Measurements from ENCODE around the gene LONP1.

LONP1 gene

GRCh38 chr19:5680084-5680436, 39.9 kb downstream of the LONP1 start:
- TF ChIP-seq ARNT (IDR thresholded peaks at IDR 0.05) (no peak), ELF4 (IDR thresholded peaks at IDR 0.05) (no peak), TARDBP (IDR thresholded peaks at IDR 0.05) (no peak; the same call in 1 of the 2 replicates), L3MBTL2 (conservative IDR thresholded peaks at IDR 0.05) (peak; percentile 32; the same call in 1 of the 2 replicates)
- no peak for DNase-seq (ENCODE audit: extremely low spot score)
- ChIA-PET CTCF (no interaction called here), POLR2A (interaction anchor here (1.0 to 1.4 kb wide), 2 partner anchors 10 to 12 kb away, joined by 3 to 5 read pairs; partner anchors contain the start of gene RPL36)

- POLR2A ChIA-PET = interaction anchor here (1.0 to 1.4 kb wide), 2 partner anchors 10 to 12 kb away, joined by 3 to 5 read pairs; partner anchors contain the start of gene RPL36
- CTCF ChIA-PET = no interaction called here
- TF ChIP-seq FOXK2 (IDR thresholded peaks at IDR 0.05) (no peak), SP1 (IDR thresholded peaks at IDR 0.05) (no peak), ZNF384 (IDR thresholded peaks at IDR 0.05) (no peak), SUZ12 (IDR thresholded peaks at IDR 0.05) (no peak), CTBP1 (IDR thresholded peaks at IDR 0.05; ENCODE audit: borderline replicate concordance) (no peak), NFRKB (IDR thresholded peaks at IDR 0.05) (no peak), TARDBP (IDR thresholded peaks at IDR 0.05) (no peak), L3MBTL2 (conservative IDR thresholded peaks at IDR 0.05) (no peak), ARNT (IDR thresholded peaks at IDR 0.05) (no peak), ELF4 (IDR thresholded peaks at IDR 0.05) (no peak), HDGF (IDR thresholded peaks at IDR 0.05; ENCODE audit: borderline replicate concordance) (no peak), FOXM1 (IDR thresholded peaks at IDR 0.05; ENCODE audit: borderline replicate concordance) (no peak), PKNOX1 (IDR thresholded peaks at IDR 0.05) (no peak), LEF1 (IDR thresholded peaks at IDR 0.05; ENCODE audit: borderline replicate concordance) (no peak), FOXA1 (IDR thresholded peaks at IDR 0.05) (no peak), BHLHE40 (IDR thresholded peaks at IDR 0.05; ENCODE audit: borderline replicate concordance) (no peak)
- DNase-seq (ENCODE audit: extremely low spot score) = no peak
Observed at GRCh38 chr19:5679289-5680083, 40.5 kb downstream of the LONP1 start.

- ChIA-PET POLR2A (no interaction called here), CTCF (no interaction called here)
- no peak for DNase-seq (ENCODE audit: extremely low spot score)
- TF ChIP-seq FOXM1 (IDR thresholded peaks at IDR 0.05; ENCODE audit: borderline replicate concordance) (no peak), ZNF384 (IDR thresholded peaks at IDR 0.05) (no peak)
Observed at GRCh38 chr19:5678071-5678718, 41.8 kb downstream of the LONP1 start.

GRCh38 chr19:5677580-5677979, 42.4 kb downstream of the LONP1 start:
- CTCF ChIA-PET = no interaction called here
- no peak for DNase-seq (ENCODE audit: extremely low spot score)
- POLR2A ChIA-PET = interaction anchor here (2.7 kb wide), 1 partner anchor 9 kb away, joined by 8 read pairs; no protein-coding TSS in a partner anchor
- TF ChIP-seq HDGF (IDR thresholded peaks at IDR 0.05; ENCODE audit: borderline replicate concordance) (no peak), SUZ12 (IDR thresholded peaks at IDR 0.05) (no peak), ARNT (IDR thresholded peaks at IDR 0.05) (no peak), BHLHE40 (IDR thresholded peaks at IDR 0.05; ENCODE audit: borderline replicate concordance) (no peak)

GRCh38 chr19:5677136-5677535, 42.8 kb downstream of the LONP1 start:
- DNase-seq (ENCODE audit: extremely low spot score) = no peak
- POLR2A ChIA-PET = interaction anchor here (1.0 to 2.7 kb wide), 4 partner anchors 10 to 54 kb away, joined by 3 to 8 read pairs (median 4); partner anchors contain the start of genes RPL36, SAFB and SAFB2
- CTCF ChIA-PET = no interaction called here

GRCh38 chr19:5676772-5677105, 43.2 kb downstream of the LONP1 start:
- DNase-seq (ENCODE audit: extremely low spot score) = no peak
- no peak for TF ChIP-seq L3MBTL2 (conservative IDR thresholded peaks at IDR 0.05)
- TF ChIP-seq SP1 (IDR thresholded peaks at IDR 0.05) = no peak
- no peak for TF ChIP-seq LEF1 (IDR thresholded peaks at IDR 0.05; ENCODE audit: borderline replicate concordance)
- no peak for TF ChIP-seq HDGF (IDR thresholded peaks at IDR 0.05; ENCODE audit: borderline replicate concordance)
- TF ChIP-seq NFRKB (IDR thresholded peaks at IDR 0.05) = no peak
- TF ChIP-seq FOXK2 (IDR thresholded peaks at IDR 0.05) = no peak
- TF ChIP-seq ZNF384 (IDR thresholded peaks at IDR 0.05) = no peak
- no peak for TF ChIP-seq FOXM1 (IDR thresholded peaks at IDR 0.05; ENCODE audit: borderline replicate concordance)
- no peak for TF ChIP-seq ARNT (IDR thresholded peaks at IDR 0.05)
- TF ChIP-seq CTBP1 (IDR thresholded peaks at IDR 0.05; ENCODE audit: borderline replicate concordance) = no peak
- no peak for TF ChIP-seq BHLHE40 (IDR thresholded peaks at IDR 0.05; ENCODE audit: borderline replicate concordance)
- no peak for TF ChIP-seq SUZ12 (IDR thresholded peaks at IDR 0.05)
- no peak for TF ChIP-seq FOXA1 (IDR thresholded peaks at IDR 0.05)
- TF ChIP-seq TARDBP (IDR thresholded peaks at IDR 0.05) = no peak
- ChIA-PET CTCF (no interaction called here), POLR2A (interaction anchor here (1.0 to 2.7 kb wide), 4 partner anchors 10 to 54 kb away, joined by 3 to 8 read pairs (median 4); partner anchors contain the start of genes RPL36, SAFB and SAFB2)

More at GRCh38 chr19:5677136-5677535, 42.8 kb downstream of the LONP1 start:
- TF ChIP-seq FOXM1 (IDR thresholded peaks at IDR 0.05; ENCODE audit: borderline replicate concordance) = no peak
- TF ChIP-seq BHLHE40 (IDR thresholded peaks at IDR 0.05; ENCODE audit: borderline replicate concordance) = no peak
- TF ChIP-seq FOXA1 (IDR thresholded peaks at IDR 0.05) = no peak
- no peak for TF ChIP-seq L3MBTL2 (conservative IDR thresholded peaks at IDR 0.05)

- POLR2A ChIA-PET = interaction anchor here (1.0 to 2.7 kb wide), 4 partner anchors 10 to 53 kb away, joined by 3 to 8 read pairs (median 4); partner anchors contain the start of genes RPL36, SAFB and SAFB2
- TF ChIP-seq HDGF (IDR thresholded peaks at IDR 0.05; ENCODE audit: borderline replicate concordance) (no peak), ZNF384 (IDR thresholded peaks at IDR 0.05) (no peak), TARDBP (IDR thresholded peaks at IDR 0.05) (no peak), ELF4 (IDR thresholded peaks at IDR 0.05) (no peak), FOXA1 (IDR thresholded peaks at IDR 0.05) (no peak), SP1 (IDR thresholded peaks at IDR 0.05) (no peak), LEF1 (IDR thresholded peaks at IDR 0.05; ENCODE audit: borderline replicate concordance) (no peak), NFRKB (IDR thresholded peaks at IDR 0.05) (no peak), SUZ12 (IDR thresholded peaks at IDR 0.05) (no peak), PKNOX1 (IDR thresholded peaks at IDR 0.05) (no peak), FOXM1 (IDR thresholded peaks at IDR 0.05; ENCODE audit: borderline replicate concordance) (no peak), FOXK2 (IDR thresholded peaks at IDR 0.05) (no peak), ARNT (IDR thresholded peaks at IDR 0.05) (no peak), L3MBTL2 (conservative IDR thresholded peaks at IDR 0.05) (no peak), BHLHE40 (IDR thresholded peaks at IDR 0.05; ENCODE audit: borderline replicate concordance) (no peak), CTBP1 (IDR thresholded peaks at IDR 0.05; ENCODE audit: borderline replicate concordance) (no peak)
- CTCF ChIA-PET = interaction anchor here (0.6 kb wide), 1 partner anchor 1523 kb away, joined by 3 read pairs; the partner anchor contains the start of gene CREB3L3
- no peak for DNase-seq (ENCODE audit: extremely low spot score)
Observed at GRCh38 chr19:5676105-5676771, 43.7 kb downstream of the LONP1 start.
